Activated naive CD8-positive, alpha-beta T cell treated with anti-CD3 and anti-CD28 coated beads, Interleukin-2, amount 50 U/mL, for 16 hours (primary cell): ENCODE measurements around the gene NAT8.
"Not testable (repeated sequence)": the region's sequence is repeated elsewhere in the genome, so short reads cannot be mapped to it uniquely, and the experiment has no call there.

Experiments used
- DNase-seq: peaks from one replicate; pipeline ENCODE4 v3.0.0-alpha.2; 2020; ENCODE audit warnings: low read depth, low spot score

NAT8 gene

GRCh38 chr2:73642338-73643018, at the start of gene NAT8:
TSS of gene NAT8 (minus strand) at chr2:73642422. CDS start at chr2:73641628, 794 bp downstream.
- no peak for DNase-seq

- DNase-seq = not testable (repeated sequence)
These were observed 48.3 kb upstream of the NAT8 start for GRCh38 chr2:73690372-73691088.

- DNase-seq = not testable (repeated sequence)
These were observed 46.3 kb upstream of the NAT8 start for GRCh38 chr2:73688494-73688893.

- no peak for DNase-seq
These were observed 43.7 kb upstream of the NAT8 start for GRCh38 chr2:73685764-73686438.

- DNase-seq = not testable (repeated sequence)
These were observed 42.7 kb upstream of the NAT8 start for GRCh38 chr2:73684905-73685304.

GRCh38 chr2:73684325-73684724, 42.1 kb upstream of the NAT8 start:
- DNase-seq = not testable (repeated sequence)

GRCh38 chr2:73679951-73680571, 37.8 kb upstream of the NAT8 start:
- DNase-seq = not testable (repeated sequence)

GRCh38 chr2:73679237-73679636, 37.0 kb upstream of the NAT8 start:
- not testable (repeated sequence) for DNase-seq

- not testable (repeated sequence) for DNase-seq
These were observed 35.8 kb upstream of the NAT8 start for GRCh38 chr2:73678008-73678407.

GRCh38 chr2:73676211-73676610, 34.0 kb upstream of the NAT8 start:
- not testable (repeated sequence) for DNase-seq

GRCh38 chr2:73674696-73675157, 32.5 kb upstream of the NAT8 start:
- DNase-seq = not testable (repeated sequence)

GRCh38 chr2:73669976-73670375, 27.8 kb upstream of the NAT8 start:
- not testable (repeated sequence) for DNase-seq

GRCh38 chr2:73667239-73667638, 25.0 kb upstream of the NAT8 start:
- not testable (repeated sequence) for DNase-seq

- DNase-seq = no peak
These were observed 12.0 kb upstream of the NAT8 start for GRCh38 chr2:73654175-73654574.

- DNase-seq = no peak
These were observed 10.1 kb upstream of the NAT8 start for GRCh38 chr2:73652348-73652747.

GRCh38 chr2:73651591-73652230, 9.5 kb upstream of the NAT8 start:
- DNase-seq = no peak

GRCh38 chr2:73647690-73648089, 5.5 kb upstream of the NAT8 start:
- not testable (repeated sequence) for DNase-seq

GRCh38 chr2:73641767-73642062, 507 bp downstream of the NAT8 start:
- DNase-seq = no peak

GRCh38 chr2:73640946-73641766, 1.1 kb downstream of the NAT8 start:
- DNase-seq = no peak

- DNase-seq = no peak
These were observed 1.7 kb downstream of the NAT8 start for GRCh38 chr2:73640511-73640911.

- no peak for DNase-seq
These were observed 3.8 kb downstream of the NAT8 start for GRCh38 chr2:73638429-73638828.
